Esophagus muscularis mucosa (tissue), 3 donors: ENCODE results near the gene APOC1.

ENCODE experiments used
- POLR2AphosphoS5 ChIP-seq, 2 donors: sonication (generic); formaldehyde crosslinking; IDR thresholded peaks; one replicate each; pipeline ENCODE4 v1.6.1; 2017; ENCODE audit warnings: antibody characterized with exemption in 2 of 2
- TF ChIP-seq, protein P1 (sequence below), 3 experiments: fragments of 200-600 bp in 2 of 3; fragments of 450-650 bp in 1 of 3; sonication (generic) in 2 of 3; IDR thresholded peaks; one replicate each; pipeline ENCODE4 v1.5.1; 2017 to 2019; ENCODE audit warnings: antibody characterized with exemption in 3 of 3, mild to moderate bottlenecking in 2 of 3, moderate library complexity in 1 of 3

DNA sequence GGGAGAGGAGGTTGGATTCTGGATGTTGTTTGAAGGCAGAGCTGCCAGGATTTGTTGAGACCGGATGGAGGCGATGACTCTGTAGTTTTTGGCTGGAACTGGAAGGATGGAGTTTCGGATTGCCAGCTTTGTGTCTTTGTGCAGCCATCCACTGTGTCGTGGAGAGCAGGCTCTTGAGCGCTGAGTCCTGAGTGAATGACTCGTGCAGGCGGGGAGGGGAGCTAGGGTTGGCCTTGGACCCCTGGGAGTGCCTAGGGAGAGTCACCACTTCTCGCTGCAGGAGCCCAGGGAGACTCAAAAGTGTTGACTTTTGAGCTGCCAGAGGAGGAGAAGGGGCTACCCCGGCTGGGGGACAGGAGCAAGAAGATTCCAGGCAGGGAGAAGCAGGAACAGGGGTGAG is 19.5 kb upstream of the APOC1 start:
- no peak for TF ChIP-seq POLR2AphosphoS5 (IDR thresholded peaks at IDR 0.05)
- TF ChIP-seq, protein P1, sequence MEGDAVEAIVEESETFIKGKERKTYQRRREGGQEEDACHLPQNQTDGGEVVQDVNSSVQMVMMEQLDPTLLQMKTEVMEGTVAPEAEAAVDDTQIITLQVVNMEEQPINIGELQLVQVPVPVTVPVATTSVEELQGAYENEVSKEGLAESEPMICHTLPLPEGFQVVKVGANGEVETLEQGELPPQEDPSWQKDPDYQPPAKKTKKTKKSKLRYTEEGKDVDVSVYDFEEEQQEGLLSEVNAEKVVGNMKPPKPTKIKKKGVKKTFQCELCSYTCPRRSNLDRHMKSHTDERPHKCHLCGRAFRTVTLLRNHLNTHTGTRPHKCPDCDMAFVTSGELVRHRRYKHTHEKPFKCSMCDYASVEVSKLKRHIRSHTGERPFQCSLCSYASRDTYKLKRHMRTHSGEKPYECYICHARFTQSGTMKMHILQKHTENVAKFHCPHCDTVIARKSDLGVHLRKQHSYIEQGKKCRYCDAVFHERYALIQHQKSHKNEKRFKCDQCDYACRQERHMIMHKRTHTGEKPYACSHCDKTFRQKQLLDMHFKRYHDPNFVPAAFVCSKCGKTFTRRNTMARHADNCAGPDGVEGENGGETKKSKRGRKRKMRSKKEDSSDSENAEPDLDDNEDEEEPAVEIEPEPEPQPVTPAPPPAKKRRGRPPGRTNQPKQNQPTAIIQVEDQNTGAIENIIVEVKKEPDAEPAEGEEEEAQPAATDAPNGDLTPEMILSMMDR (IDR thresholded peaks at IDR 0.05) = no peak
